IMR-90 (cell line): ENCODE data around the gene HIC2. TPM values are rescaled to one million over a fixed set of nuclear protein-coding genes. Genes with fewer than 3 reads are reported as not detected.
"Not testable (repeated sequence)": the region's sequence is repeated elsewhere in the genome, so short reads cannot be mapped to it uniquely, and the experiment has no call there.

Source experiments
- ATAC-seq: fragments of 200-7000 bp; cut with Tn5 transposase; 2 replicates; pipeline ENCODE4 v1.9.1; 2020; ENCODE audit warnings: low read depth, mild to moderate bottlenecking, moderate library complexity
- BruUV-seq: library from RNA; stranded (reverse); fragments of 400-500 nt; replicated peaks from 2 replicates; lab custom pipeline; 2021; lab: Mats Ljungman, UMichigan
- CTCF ChIA-PET: fragments of 300-600 bp; formaldehyde crosslinking; extraction: SDS; loops from one replicate; lab custom pipeline; 2021; ENCODE audit warnings: antibody characterized with exemption; lab: Yijun Ruan, JAX
- POLR2A ChIA-PET: fragments of 300-600 bp; sonication (Branson Sonifier 250); formaldehyde crosslinking; loops from one replicate; lab custom pipeline; 2022; ENCODE audit warnings: antibody characterized with exemption; ENCODE audit not compliant: unreplicated experiment; lab: Charles Lee
- DNase-seq: peaks from one replicate; pipeline ENCODE4 v3.0.0; 2013
- H2AFZ ChIP-seq: replicated peaks from 2 replicates; pipeline ENCODE3; 2013; ENCODE audit warnings: low read length, mild to moderate bottlenecking; ENCODE audit not compliant: poor library complexity
- H2AK5ac ChIP-seq: 2 replicates; pipeline ENCODE4 v1.6.1; 2013; ENCODE audit warnings: low read depth, low read length, inconsistent platforms
- H2AK9ac ChIP-seq: replicated peaks from 2 replicates; pipeline ENCODE3; 2013; ENCODE audit warnings: mild to moderate bottlenecking, low read depth, low read length, moderate library complexity; ENCODE audit not compliant: poor library complexity
- H2BK120ac ChIP-seq: 2 replicates; pipeline ENCODE4 v1.6.1; 2013; ENCODE audit warnings: low read depth, low read length, inconsistent platforms
- H2BK15ac ChIP-seq: 3 replicates; pipeline ENCODE4 v1.6.1; 2013; ENCODE audit warnings: low read depth, low read length, inconsistent platforms
- H2BK20ac ChIP-seq: 2 replicates; pipeline ENCODE4 v1.6.1; 2013; ENCODE audit warnings: low read depth, mild to moderate bottlenecking, inconsistent platforms, low read length, moderate library complexity
- H2BK5ac ChIP-seq: 2 replicates; pipeline ENCODE4 v1.6.1; 2013; ENCODE audit warnings: mild to moderate bottlenecking, low read depth, low read length, inconsistent platforms; ENCODE audit not compliant: poor library complexity, severe bottlenecking
- H3K14ac ChIP-seq: replicated peaks from 2 replicates; pipeline ENCODE4 v1.6.1; 2013; ENCODE audit warnings: low read depth, low read length, inconsistent platforms
- H3K18ac ChIP-seq: 2 replicates; pipeline ENCODE4 v1.6.1; 2013; ENCODE audit warnings: low read depth, low read length, control low read depth
- H3K23ac ChIP-seq: 2 replicates; pipeline ENCODE4 v1.6.1; 2013; ENCODE audit warnings: low read depth, low read length, inconsistent platforms
- H3K27ac ChIP-seq: 2 replicates; pipeline ENCODE4 v1.5.1; 2013; ENCODE audit warnings: mild to moderate bottlenecking, control low read depth, low read length; ENCODE audit not compliant: insufficient read depth
- H3K27me3 ChIP-seq: 2 replicates; pipeline ENCODE4 v1.6.1; 2013; ENCODE audit warnings: low read length; ENCODE audit not compliant: control insufficient read depth, insufficient read depth
- H3K36me3 ChIP-seq: 2 replicates; pipeline ENCODE4 v1.6.1; 2013; ENCODE audit warnings: low read length, mixed read lengths; ENCODE audit not compliant: control insufficient read depth, insufficient read depth
- H3K4ac ChIP-seq: 2 replicates; pipeline ENCODE4 v1.6.1; 2013; ENCODE audit warnings: low read depth, low read length, inconsistent platforms
- H3K4me1 ChIP-seq: 2 replicates; pipeline ENCODE4 v1.6.1; 2013; ENCODE audit warnings: low read length, mixed read lengths; ENCODE audit not compliant: control insufficient read depth, insufficient read depth
- H3K4me2 ChIP-seq: 2 replicates; pipeline ENCODE4 v1.6.1; 2013; ENCODE audit warnings: low read depth, mild to moderate bottlenecking, control low read depth, low read length, moderate library complexity
- H3K4me3 ChIP-seq: 2 replicates; pipeline ENCODE4 v1.5.1; 2013; ENCODE audit warnings: low read depth, mild to moderate bottlenecking, control low read depth, low read length, moderate library complexity; ENCODE audit not compliant: insufficient read depth
- H3K56ac ChIP-seq: 2 replicates; pipeline ENCODE4 v1.6.1; 2013; ENCODE audit warnings: low read length, inconsistent platforms; ENCODE audit not compliant: insufficient read depth; ENCODE audit errors: extremely low read depth
- H3K79me1 ChIP-seq, 2 experiments: 2 replicates each; pipeline ENCODE4 v1.6.1; 2013; ENCODE audit warnings: low read length in 2 of 2, inconsistent platforms in 1 of 2, low read depth in 1 of 2
- H3K9ac ChIP-seq: 2 replicates; pipeline ENCODE4 v1.6.1; 2013; ENCODE audit warnings: low read depth, low read length, control low read depth
- H3K9me1 ChIP-seq: 2 replicates; pipeline ENCODE4 v1.6.1; 2013; ENCODE audit warnings: low read length, inconsistent platforms; ENCODE audit not compliant: insufficient read depth
- H3K9me3 ChIP-seq: 2 replicates; pipeline ENCODE4 v1.6.1; 2013; ENCODE audit warnings: low read length; ENCODE audit not compliant: control insufficient read depth, insufficient read depth
- H4K20me1 ChIP-seq: 2 replicates; pipeline ENCODE4 v1.6.1; 2013; ENCODE audit warnings: low read length, inconsistent platforms; ENCODE audit not compliant: insufficient read depth
- H4K5ac ChIP-seq: 2 replicates; pipeline ENCODE4 v1.6.1; 2013; ENCODE audit warnings: mild to moderate bottlenecking, low read depth, low read length, control low read depth
- H4K8ac ChIP-seq, 2 experiments: 2 replicates each; pipeline ENCODE4 v1.6.1; 2013; ENCODE audit warnings: low read depth in 2 of 2, low read length in 2 of 2, control low read depth in 1 of 2, inconsistent platforms in 1 of 2
- H4K91ac ChIP-seq: 2 replicates; pipeline ENCODE4 v1.6.1; 2013; ENCODE audit warnings: low read depth, low read length, inconsistent platforms; ENCODE audit not compliant: insufficient read depth
- WGBS, 2 experiments: methylation state at CpG; one replicate each; pipeline versions ENCODE4 v1.1.5 to v1.1.7; 2013; ENCODE audit warnings: missing lambda C conversion rate in 2 of 2; ENCODE audit not compliant: insufficient read length in 1 of 2; ENCODE audit errors: extremely low coverage in 2 of 2; 5-methylcytosine and 5-hydroxymethylcytosine counted together
- dilution Hi-C: fragments of 300-500 bp; cut with HindIII; formaldehyde crosslinking; loops from one replicate; pipeline ENCODE4 v1.14.3; 2018; ENCODE audit warnings: low sequenced_read_pairs; ENCODE audit not compliant: unreplicated experiment
- in situ Hi-C: fragments of 300-500 bp; cut with MboI; formaldehyde crosslinking; loops from 3 replicates; pipeline ENCODE4 v1.14.3; 2019; ENCODE audit warnings: low sequenced_read_pairs, inconsistent platforms, mixed read lengths
- intact Hi-C: fragments of 100-400 bp; cut with micrococcal nuclease; formaldehyde crosslinking; loops from 2 replicates; pipeline ENCODE4 v1.10.0; 2022
- polyA plus RNA-seq, 3 experiments: library from polyadenylated mRNA; depleted of rRNA; stranded (reverse); fragments of >200 nt; gene quantifications; 2 replicates each; pipeline ENCODE4 v1.2.3, GENCODE V29; 2012; ENCODE audit warnings: low replicate concordance in 1 of 3
- total RNA-seq: library from RNA; depleted of rRNA; stranded (reverse); fragments of >200 nt; gene quantifications from 2 replicates; pipeline ENCODE4 v1.2.3, GENCODE V29; 2012

Gene HIC2
- total and polyA plus RNA-seq, 2 of the 4 experiments (the other 2 are of a cell fraction), result 1.4 to 2.4 TPM

GRCh38 chr22:21467337-21468193 lies 50.4 kb downstream of the HIC2 start, which contains the start of gene TMEM191C:
TMEM191C (plus strand) TSS chr22:21467387; CDS start chr22:21467460, 73 bp downstream.
- CTCF ChIA-PET, in situ Hi-C loops, dilution Hi-C loops, H4K5ac ChIP-seq, H2AK5ac ChIP-seq, H3K9ac ChIP-seq, H3K23ac ChIP-seq, H3K27ac ChIP-seq, H4K91ac ChIP-seq, H3K4ac ChIP-seq, H3K9me1 ChIP-seq, DNase-seq, H4K20me1 ChIP-seq, H2BK5ac ChIP-seq, H2BK15ac ChIP-seq, H3K18ac ChIP-seq, H3K14ac ChIP-seq, H3K9me3 ChIP-seq, H2BK20ac ChIP-seq, POLR2A ChIA-PET, H2AFZ ChIP-seq, H3K79me1 ChIP-seq, H3K56ac ChIP-seq, H3K4me1 ChIP-seq, H3K36me3 ChIP-seq, H2BK120ac ChIP-seq, BruUV-seq, H2AK9ac ChIP-seq, H3K27me3 ChIP-seq, H4K8ac ChIP-seq, intact Hi-C loops: not testable (repeated sequence)
- peak within 1 kb of the TSS; percentile 47 for H3K4me3 ChIP-seq
- no CpG with 5 or more reads among the region's 74 CpGs for WGBS, 2 experiments
- H3K4me2 ChIP-seq, result peak within 1 kb of the TSS; percentile 44; the same call in 1 of the 2 replicates
- ATAC-seq, result peak; percentile 56

- H3K9ac ChIP-seq, H2AK9ac ChIP-seq, H3K23ac ChIP-seq, CTCF ChIA-PET, H3K9me3 ChIP-seq, H2AK5ac ChIP-seq, H3K27ac ChIP-seq, BruUV-seq, POLR2A ChIA-PET, H3K14ac ChIP-seq, H2AFZ ChIP-seq, H2BK15ac ChIP-seq, H2BK120ac ChIP-seq, H3K18ac ChIP-seq, H3K36me3 ChIP-seq, H3K9me1 ChIP-seq, H4K5ac ChIP-seq, H2BK20ac ChIP-seq, H4K8ac ChIP-seq, dilution Hi-C loops, H2BK5ac ChIP-seq, H3K27me3 ChIP-seq, H4K91ac ChIP-seq, H3K4ac ChIP-seq, intact Hi-C loops, H4K20me1 ChIP-seq, H3K56ac ChIP-seq, H3K4me1 ChIP-seq, in situ Hi-C loops, H3K79me1 ChIP-seq: not testable (repeated sequence)
- ATAC-seq (peak; percentile 95), DNase-seq (peak; percentile 52)
- Histone ChIP-seq H3K4me3 (peak overlapping the region; percentile 47), H3K4me2 (peak overlapping the region; percentile 44; the same call in 1 of the 2 replicates)
- no CpG with 5 or more reads among the region's 60 CpGs for WGBS, 2 experiments
Observed at GRCh38 chr22:21468194-21469096, 51.3 kb downstream of the HIC2 start.
